ENCODE measurements around the gene CACNB2. TPM values are rescaled to one million over a fixed set of nuclear protein-coding genes. Genes with fewer than 3 reads are reported as not detected.

Gene CACNB2
- total RNA-seq, 1 donor from 2014 or later, result 2.2 TPM

GRCh38 chr10:18364987-18365775 lies 225.0 kb downstream of the CACNB2 start:
- TF ChIP-seq CTCF (conservative IDR thresholded peaks at IDR 0.05), result no peak
- Mint-ChIP-seq H3K4me1 (peaks cover 4% of the 10 kb centered on the region), H3K27me3 (ENCODE audit: low read depth) (peaks cover 2% of the 10 kb centered on the region), H3K36me3 (ENCODE audit: low read depth) (no peaks in the 10 kb centered on the region), H3K27ac (ENCODE audit: unreplicated experiment) (no peak overlapping the region), H3K4me3 (no peak overlapping the region), H3K9me3 (no peaks in the 10 kb centered on the region)
- DNase-seq (ENCODE audit: low read depth, low spot score), result no peak

GRCh38 chr10:18367840-18368239 lies 227.6 kb downstream of the CACNB2 start:
- Mint-ChIP-seq H3K27ac (ENCODE audit: unreplicated experiment) (no peak overlapping the region), H3K4me3 (no peak overlapping the region), H3K4me1 (no peaks in the 10 kb centered on the region), H3K9me3 (no peaks in the 10 kb centered on the region), H3K27me3 (ENCODE audit: low read depth) (peaks cover 2% of the 10 kb centered on the region), H3K36me3 (ENCODE audit: low read depth) (no peaks in the 10 kb centered on the region)
- no peak for DNase-seq (ENCODE audit: low read depth, low spot score)
- TF ChIP-seq CTCF (conservative IDR thresholded peaks at IDR 0.05), result no peak

- DNase-seq (ENCODE audit: low read depth, low spot score), result no peak
- TF ChIP-seq CTCF (conservative IDR thresholded peaks at IDR 0.05), result no peak
- H3K9me3 Mint-ChIP-seq, result no peaks in the 10 kb centered on the region
- no peaks in the 10 kb centered on the region for H3K4me1 Mint-ChIP-seq
- H3K27ac Mint-ChIP-seq (ENCODE audit: unreplicated experiment), result no peak overlapping the region
- H3K27me3 Mint-ChIP-seq (ENCODE audit: low read depth), result peaks cover 1% of the 10 kb centered on the region
- H3K4me3 Mint-ChIP-seq, result no peak overlapping the region
- H3K36me3 Mint-ChIP-seq (ENCODE audit: low read depth), result no peaks in the 10 kb centered on the region
Observed at GRCh38 chr10:18368273-18368672, 228.0 kb downstream of the CACNB2 start.

- H3K27me3 Mint-ChIP-seq (ENCODE audit: low read depth), result no peaks in the 10 kb centered on the region
- DNase-seq (ENCODE audit: low read depth, low spot score), result no peak
Observed at GRCh38 chr10:18368682-18369081, 228.5 kb downstream of the CACNB2 start.

GRCh38 chr10:18369859-18370473 lies 229.7 kb downstream of the CACNB2 start:
- DNase-seq (ENCODE audit: low read depth, low spot score), result no peak
- Mint-ChIP-seq H3K27me3 (ENCODE audit: low read depth) (no peaks in the 10 kb centered on the region), H3K4me3 (no peak overlapping the region), H3K9me3 (no peaks in the 10 kb centered on the region), H3K4me1 (no peaks in the 10 kb centered on the region), H3K27ac (ENCODE audit: unreplicated experiment) (no peak overlapping the region), H3K36me3 (ENCODE audit: low read depth) (no peaks in the 10 kb centered on the region)
- no peak for TF ChIP-seq CTCF (conservative IDR thresholded peaks at IDR 0.05)

More at GRCh38 chr10:18368682-18369081, 228.5 kb downstream of the CACNB2 start:
- no peak for TF ChIP-seq CTCF (conservative IDR thresholded peaks at IDR 0.05)
- no peaks in the 10 kb centered on the region for H3K9me3 Mint-ChIP-seq
- no peak overlapping the region for H3K27ac Mint-ChIP-seq (ENCODE audit: unreplicated experiment)
- H3K4me1 Mint-ChIP-seq, result no peaks in the 10 kb centered on the region
- H3K4me3 Mint-ChIP-seq, result no peak overlapping the region
- H3K36me3 Mint-ChIP-seq (ENCODE audit: low read depth), result no peaks in the 10 kb centered on the region
